Motor neuron (in vitro differentiated cells): Measurements from ENCODE around the gene TMEM248. TPM values are rescaled to one million over a fixed set of nuclear protein-coding genes. Genes with fewer than 3 reads are reported as not detected.
"Not testable (repeated sequence)": the region's sequence is repeated elsewhere in the genome, so short reads cannot be mapped to it uniquely, and the experiment has no call there.

Source experiments
- ATAC-seq, 8 experiments: fragments of 200-7000 bp; cut with Tn5 transposase; replicated peaks in 6 of 8; 2 replicates each; pipeline ENCODE4 v1.8.0; 2021; ENCODE audit warnings: mild to moderate bottlenecking in 8 of 8, moderate library complexity in 8 of 8
- H3K27ac ChIP-seq, 2 donors: fragments of 250-450 bp; sonication (Bioruptor Pico); 2 replicates each; pipeline ENCODE4 v1.9.0; 2021; ENCODE audit warnings: antibody characterized with exemption in 2 of 2, mild to moderate bottlenecking in 2 of 2, moderate library complexity in 1 of 2
- H3K4me1 ChIP-seq, 2 donors: fragments of 250-450 bp; sonication (Bioruptor Pico); replicated peaks in 1 of 2; 2 replicates each; pipeline ENCODE4 v1.6.1; 2021; ENCODE audit warnings: antibody characterized with exemption in 2 of 2, mild to moderate bottlenecking in 2 of 2, moderate library complexity in 1 of 2
- H3K4me3 ChIP-seq, 5 donors: fragments of 250-450 bp; sonication (Bioruptor Pico); 2 replicates each; pipeline ENCODE4 v1.9.0; 2021; ENCODE audit warnings: antibody characterized with exemption in 5 of 5, mild to moderate bottlenecking in 5 of 5, moderate library complexity in 4 of 5
- WGBS, 10 experiments: fragments of 450-650 bp; shearing (Covaris generic); methylation state at CpG; one replicate each; pipeline ENCODE4 v1.0.0; 2022; 5-methylcytosine and 5-hydroxymethylcytosine counted together
- in situ Hi-C, 9 experiments: fragments of 400-800 bp; cut with MboI; loops; one replicate each; pipeline ENCODE4 v1.15.0; 2021; ENCODE audit warnings: low sequenced_read_pairs in 9 of 9, low pct_unique_long_range_greater_than_20kb in 2 of 9; ENCODE audit not compliant: unreplicated experiment in 9 of 9
- total RNA-seq, 8 experiments: library from RNA; unstranded; fragments of 300-600 nt; gene quantifications; 2 replicates each; pipeline versions ENCODE4 v1.2.3 to v1.2.4, GENCODE V29; 2022

Gene TMEM248
- total RNA-seq, 8 experiments from 2014 or later: 25.4 to 78.6 (median 41.7) TPM

DNA sequence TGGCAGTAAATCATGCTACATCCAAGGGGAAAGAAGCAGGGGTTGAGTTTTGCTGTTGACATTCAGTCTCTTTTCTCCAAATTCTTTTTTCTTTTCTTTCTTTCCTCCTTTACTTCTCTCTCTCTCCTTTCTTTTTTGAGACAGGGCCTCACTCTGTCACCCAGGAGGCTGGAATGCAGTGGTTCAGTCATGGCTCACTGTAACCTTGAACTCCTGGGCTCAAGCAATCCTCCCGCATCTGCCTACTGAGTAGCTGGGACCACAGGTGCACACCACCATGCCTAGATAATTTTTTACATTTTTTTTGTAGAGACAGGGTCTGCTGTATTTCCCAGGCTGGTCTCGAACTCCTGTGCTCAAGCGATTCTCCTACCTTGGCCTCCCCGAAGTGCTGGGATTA, 39.2 kb downstream of the TMEM248 start:
- Histone ChIP-seq H3K4me1 (no peaks in the 10 kb centered on the region), H3K27ac (no peak overlapping the region), H3K4me3 (no peak overlapping the region)
- 81 to 100% (median 100%) methylated on average over 1 to 4 of the region's 4 CpGs; no CpG with 5 or more reads in 2 of the 10 experiments for WGBS, 10 experiments
- ATAC-seq: no peak
- in situ Hi-C loops: loop anchor here in 1 of 9 experiments (25.0 kb wide), 1 partner anchor 98 kb away; no protein-coding TSS in a partner anchor

DNA sequence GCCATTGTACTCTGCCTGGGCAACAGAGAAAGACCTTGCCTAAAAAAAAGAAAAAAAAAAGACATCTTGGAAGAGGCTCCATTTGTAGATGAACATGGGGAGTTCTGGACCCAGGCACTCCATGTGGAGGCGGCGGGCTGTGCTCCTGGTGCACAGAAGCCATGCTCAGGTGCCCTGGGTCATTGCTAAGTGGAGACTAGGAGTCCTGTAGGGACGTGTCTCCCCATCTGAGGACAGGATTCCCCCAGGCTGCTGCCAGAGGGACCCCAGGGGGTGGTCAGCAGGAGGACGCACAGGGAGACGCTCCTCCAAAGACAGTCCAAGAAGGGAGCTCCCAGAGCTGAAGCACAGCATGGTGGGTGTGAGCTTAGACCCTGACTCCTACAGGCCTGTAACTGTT, 40.1 kb downstream of the TMEM248 start:
- Histone ChIP-seq H3K4me3 (no peak overlapping the region), H3K4me1 (no peaks in the 10 kb centered on the region), H3K27ac (no peak overlapping the region)
- in situ Hi-C loops: loop anchor here in 1 of 9 experiments (25.0 kb wide), 1 partner anchor 99 kb away; no protein-coding TSS in a partner anchor
- WGBS, 10 experiments: 89 to 100% (median 100%) methylated on average over 1 to 5 of the region's 5 CpGs; no CpG with 5 or more reads in 6 of the 10 experiments
- no peak for ATAC-seq

DNA sequence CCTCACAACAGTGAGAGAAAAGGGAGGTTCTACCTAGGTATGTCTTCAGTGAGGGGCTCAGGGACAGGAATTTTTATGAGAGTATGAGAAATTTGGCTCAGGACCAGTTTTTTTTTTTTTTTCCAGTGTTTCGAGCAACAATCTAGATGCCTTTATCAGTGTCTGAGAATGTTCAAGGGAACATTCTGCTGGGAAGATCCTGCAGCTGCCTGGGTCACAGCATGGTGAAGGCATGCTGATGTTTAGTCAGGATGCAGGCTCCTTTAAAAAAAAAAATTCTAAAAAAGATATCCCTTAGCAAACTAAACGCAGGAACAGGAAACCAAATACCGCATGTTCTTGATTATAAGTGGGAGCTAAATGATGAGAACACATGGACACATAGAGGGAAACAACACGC, 43.4 kb downstream of the TMEM248 start:
- WGBS, 10 experiments: 0 to 100% (median 84%) methylated on average over 1 to 4 of the region's 4 CpGs; no CpG with 5 or more reads in 2 of the 10 experiments
- no peak for ATAC-seq
- H3K4me1 ChIP-seq: no peaks in the 10 kb centered on the region
- in situ Hi-C loops: loop anchor here in 1 of 9 experiments (25.0 kb wide), 1 partner anchor 102 kb away; no protein-coding TSS in a partner anchor
- H3K27ac ChIP-seq: no peak overlapping the region
- H3K4me3 ChIP-seq: no peak overlapping the region

DNA sequence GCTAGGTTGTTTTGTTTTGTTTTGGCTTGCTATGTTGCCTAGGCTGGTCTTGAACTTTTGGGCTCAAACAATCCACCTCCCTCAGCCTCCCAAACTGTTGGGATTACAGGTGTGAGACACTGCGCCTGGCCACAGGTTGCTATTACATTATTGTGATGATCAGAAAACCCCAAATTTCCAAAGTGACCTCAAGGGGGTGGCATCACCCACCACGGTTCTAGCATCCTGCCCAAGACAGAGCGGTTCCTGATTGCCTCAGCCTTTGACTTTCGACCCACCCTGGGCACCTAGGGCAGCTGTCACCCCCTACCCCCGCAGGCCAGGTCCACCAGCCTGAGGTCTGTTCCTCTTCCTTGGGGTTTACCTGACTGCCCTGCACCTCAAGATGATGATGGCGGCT, 46.0 kb downstream of the TMEM248 start:
- Histone ChIP-seq H3K4me3 (no peak overlapping the region), H3K4me1 (no peaks in the 10 kb centered on the region), H3K27ac (no peak overlapping the region)
- in situ Hi-C loops: loop anchor here in 1 of 9 experiments (25.0 kb wide), 1 partner anchor 105 kb away; no protein-coding TSS in a partner anchor
- 73 to 100% (median 100%) methylated on average over 1 to 3 of the region's 6 CpGs; no CpG with 5 or more reads in 7 of the 10 experiments for WGBS, 10 experiments
- no peak for ATAC-seq

DNA sequence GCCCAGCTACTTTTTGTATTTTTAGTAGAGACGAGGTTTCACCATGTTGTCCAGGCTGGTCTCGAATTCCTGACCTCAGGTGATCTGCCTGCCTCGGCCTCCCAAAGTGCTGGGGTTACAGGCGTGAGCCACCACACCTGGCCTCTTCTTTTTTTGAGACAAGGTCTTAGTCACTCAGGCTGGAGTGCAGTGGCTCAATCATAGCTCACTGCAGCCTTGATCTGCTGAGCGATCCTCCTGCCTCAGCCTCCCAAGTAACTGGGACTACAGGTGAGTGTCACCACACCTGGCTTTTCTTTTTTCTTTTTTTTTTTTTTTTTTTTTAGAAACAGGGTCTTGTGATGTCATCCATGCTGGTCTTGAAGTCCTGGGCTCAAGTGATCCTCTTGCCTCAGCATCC, 48.0 kb downstream of the TMEM248 start:
- in situ Hi-C loops: loop anchor here in 1 of 9 experiments (25.0 kb wide), 1 partner anchor 107 kb away; no protein-coding TSS in a partner anchor
- WGBS, 10 experiments: 83 to 100% (median 88%) methylated on average over 1 to 5 of the region's 5 CpGs; no CpG with 5 or more reads in 3 of the 10 experiments
- not testable (repeated sequence) for ATAC-seq

DNA sequence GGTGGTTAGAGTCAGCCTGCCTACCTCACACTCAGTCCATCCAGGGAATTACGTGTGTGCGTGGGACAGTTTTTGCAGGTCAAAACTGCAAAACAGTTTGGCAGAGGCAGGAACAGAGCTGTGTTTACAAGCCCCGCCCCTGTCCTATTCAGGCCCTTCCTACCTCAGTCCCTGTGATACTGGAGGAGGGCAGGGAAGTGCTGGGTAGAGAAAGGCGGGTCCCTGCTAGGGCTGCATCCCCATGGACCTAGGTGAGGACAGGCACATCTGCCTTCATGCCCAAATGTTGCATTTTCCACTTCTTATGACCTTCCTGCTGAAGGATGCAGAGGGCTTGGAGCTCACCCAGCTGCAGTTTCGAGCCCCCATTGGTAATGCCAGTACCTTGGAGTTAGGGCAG, 49.3 kb downstream of the TMEM248 start:
- no peaks in the 10 kb centered on the region for H3K4me1 ChIP-seq
- H3K27ac ChIP-seq: no peak overlapping the region
- no peak overlapping the region for H3K4me3 ChIP-seq
- in situ Hi-C loops: loop anchor here in 1 of 9 experiments (25.0 kb wide), 1 partner anchor 108 kb away; no protein-coding TSS in a partner anchor
- WGBS, 10 experiments: 0 to 90% (median 59%) methylated on average over 1 to 3 of the region's 5 CpGs; no CpG with 5 or more reads in 6 of the 10 experiments
- ATAC-seq: peak in 2 of 8 experiments; percentile 32 to 52

More for the DNA sequence above, 48.0 kb downstream of the TMEM248 start:
- not testable (repeated sequence) for H3K4me1 ChIP-seq, H3K27ac ChIP-seq, H3K4me3 ChIP-seq

DNA sequence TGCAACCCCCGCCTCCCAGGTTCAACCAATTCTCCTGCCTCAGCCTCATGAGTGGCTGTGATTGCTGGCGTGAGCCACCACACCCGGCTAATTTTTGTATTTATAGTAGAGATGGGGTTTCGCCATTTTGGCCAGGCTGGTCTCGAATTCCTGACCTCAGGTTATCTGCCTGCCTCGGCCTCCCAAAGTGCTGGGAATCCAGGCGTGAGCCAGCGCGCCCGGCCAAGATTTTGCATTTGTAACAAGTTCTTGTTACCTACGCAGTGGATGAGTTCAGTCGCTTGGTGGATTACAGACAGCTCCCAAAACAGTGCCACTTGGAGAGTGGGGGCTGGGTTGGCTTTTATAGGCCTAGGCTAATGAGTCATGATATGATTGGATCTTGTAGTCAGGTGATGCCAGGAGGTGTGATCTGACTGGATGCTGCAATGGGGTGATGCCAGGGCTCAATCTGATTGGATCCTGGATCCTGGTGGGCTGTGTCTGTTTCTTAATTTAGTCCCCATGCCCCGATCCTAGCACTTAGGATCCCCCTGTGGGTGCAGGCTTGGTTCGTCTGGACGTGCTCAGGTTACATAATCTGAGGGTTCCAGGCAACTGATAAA, 54.1 kb downstream of the TMEM248 start:
- H3K27ac ChIP-seq: no peak overlapping the region
- ATAC-seq: no peak
- 69 to 100% (median 80%) methylated on average over 1 to 13 of the region's 15 CpGs; no CpG with 5 or more reads in 3 of the 10 experiments for WGBS, 10 experiments
- no peaks in the 10 kb centered on the region for H3K4me1 ChIP-seq
- no peak overlapping the region for H3K4me3 ChIP-seq
- in situ Hi-C loops: loop anchor here in 1 of 9 experiments (25.0 kb wide), 1 partner anchor 113 kb away; no protein-coding TSS in a partner anchor

DNA sequence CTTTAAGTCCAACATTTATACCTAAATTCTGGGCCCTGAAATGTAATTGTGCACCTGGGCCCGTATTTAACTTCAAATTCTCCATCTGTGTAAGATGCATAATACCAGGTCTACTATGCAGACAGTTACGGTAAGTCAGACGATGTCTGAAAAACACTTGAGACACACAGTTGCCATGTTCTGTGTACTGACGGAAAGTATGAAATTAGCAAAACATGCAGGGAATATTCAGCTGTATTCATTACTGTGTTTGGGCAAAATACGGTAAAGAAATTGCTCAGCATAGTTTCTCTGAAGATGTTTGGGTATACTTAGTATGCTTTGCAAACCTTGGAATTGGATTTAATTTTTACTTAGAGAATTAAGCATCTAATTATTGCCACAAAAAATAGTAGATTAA, 57.3 kb downstream of the TMEM248 start:
- H3K27ac ChIP-seq, H3K4me1 ChIP-seq, H3K4me3 ChIP-seq, in situ Hi-C loops: not testable (repeated sequence)
- WGBS, 10 experiments: 92% methylated on average over 2 of the region's 5 CpGs; no CpG with 5 or more reads in 9 of the 10 experiments
- ATAC-seq: peak in 3 of 8 experiments; percentile 18 to 93 (median 33)

DNA sequence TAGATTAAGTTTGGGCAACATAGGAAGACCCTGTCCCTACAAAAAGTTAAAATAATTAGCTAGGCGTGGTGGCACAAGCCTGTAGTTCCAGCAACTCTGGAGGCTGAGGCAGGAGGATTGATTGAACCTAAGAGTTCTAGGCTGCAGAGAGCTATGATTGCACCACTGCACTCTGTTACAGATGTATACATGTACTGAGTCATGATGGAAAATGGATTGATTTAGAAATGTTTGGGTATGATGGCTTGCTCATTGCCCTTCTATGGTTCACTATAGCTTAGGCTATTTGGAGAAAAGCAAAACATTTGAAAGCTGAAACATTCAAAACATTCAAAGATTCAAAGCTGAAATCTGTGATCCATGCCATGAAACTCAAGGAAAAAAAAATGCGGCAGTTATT, 58.0 kb downstream of the TMEM248 start:
- not testable (repeated sequence) for H3K4me1 ChIP-seq

DNA sequence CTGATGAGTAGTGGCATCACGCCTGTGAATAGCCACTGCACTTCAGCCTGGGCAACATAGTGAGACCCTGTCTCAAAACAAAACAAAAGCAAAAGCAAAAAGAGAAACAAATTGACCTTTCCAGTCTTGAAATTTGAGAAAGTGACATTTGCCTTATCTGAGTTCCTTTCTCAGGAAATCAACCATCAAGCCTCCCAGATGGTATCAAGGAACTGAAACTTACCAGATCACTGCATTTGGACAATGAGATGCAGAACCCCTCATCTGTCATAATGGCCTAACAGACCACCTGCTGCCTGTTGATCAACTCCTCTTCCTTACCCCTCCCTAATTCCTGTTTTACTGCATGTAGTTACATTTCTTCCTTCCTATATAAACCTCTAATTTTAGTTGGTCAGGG, 59.3 kb downstream of the TMEM248 start:
- ATAC-seq, in situ Hi-C loops, H3K27ac ChIP-seq, H3K4me1 ChIP-seq, H3K4me3 ChIP-seq: not testable (repeated sequence)
- no CpG with 5 or more reads among the region's 1 CpG for WGBS, 10 experiments

More for the DNA sequence above, 58.0 kb downstream of the TMEM248 start:
- 38 to 93% (median 80%) methylated on average over 1 to 2 of the region's 2 CpGs; no CpG with 5 or more reads in 5 of the 10 experiments for WGBS, 10 experiments
- H3K27ac ChIP-seq, in situ Hi-C loops, ATAC-seq, H3K4me3 ChIP-seq: not testable (repeated sequence)

DNA sequence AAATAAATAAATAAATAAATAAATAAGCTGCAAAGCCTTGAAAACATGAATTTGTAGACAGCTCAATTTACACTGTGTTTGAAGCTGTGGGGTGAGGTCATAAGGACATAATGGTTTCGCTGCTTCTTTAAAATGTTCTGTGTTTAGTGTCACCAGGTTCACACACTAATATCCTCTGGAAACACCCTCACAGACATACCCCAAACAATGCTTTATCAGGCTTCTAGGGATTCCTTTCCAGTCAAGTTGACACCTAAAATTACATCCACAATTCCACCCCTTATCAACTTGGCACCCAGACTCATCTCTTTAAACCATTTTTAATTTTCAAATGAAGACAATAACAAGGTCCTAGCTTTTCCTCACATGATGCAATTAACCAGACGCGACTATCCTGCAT, 68.5 kb downstream of the TMEM248 start:
- H3K4me1 ChIP-seq, ATAC-seq, in situ Hi-C loops, H3K27ac ChIP-seq, H3K4me3 ChIP-seq: not testable (repeated sequence)
- WGBS, 10 experiments: 100% methylated on average over 1 of the region's 3 CpGs; no CpG with 5 or more reads in 8 of the 10 experiments

DNA sequence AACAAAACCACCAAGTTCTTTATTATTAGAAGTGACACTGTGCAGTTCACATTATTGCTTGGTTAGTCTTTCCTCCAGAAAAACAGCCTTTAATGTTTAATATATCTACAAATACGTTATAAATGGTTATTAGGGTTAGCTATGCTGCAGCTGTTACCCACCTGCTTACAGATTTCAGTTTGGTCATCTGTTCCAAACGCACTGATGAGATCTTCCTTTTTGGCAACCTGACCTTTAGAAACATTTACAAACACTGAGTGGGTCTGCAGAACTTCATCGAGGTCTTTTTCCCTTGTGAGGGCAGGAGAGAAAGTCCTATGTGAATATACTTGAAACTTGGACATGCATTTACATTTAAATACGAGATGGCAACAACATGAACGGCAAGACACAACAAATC, 73.0 kb downstream of the TMEM248 start:
- H3K27ac ChIP-seq, ATAC-seq, H3K4me1 ChIP-seq, in situ Hi-C loops: not testable (repeated sequence)
- WGBS, 10 experiments: 33 to 94% (median 63%) methylated on average over 1 to 2 of the region's 5 CpGs; no CpG with 5 or more reads in 6 of the 10 experiments
- peak overlapping the region; percentile 13 to 79 (median 68) for H3K4me3 ChIP-seq

DNA sequence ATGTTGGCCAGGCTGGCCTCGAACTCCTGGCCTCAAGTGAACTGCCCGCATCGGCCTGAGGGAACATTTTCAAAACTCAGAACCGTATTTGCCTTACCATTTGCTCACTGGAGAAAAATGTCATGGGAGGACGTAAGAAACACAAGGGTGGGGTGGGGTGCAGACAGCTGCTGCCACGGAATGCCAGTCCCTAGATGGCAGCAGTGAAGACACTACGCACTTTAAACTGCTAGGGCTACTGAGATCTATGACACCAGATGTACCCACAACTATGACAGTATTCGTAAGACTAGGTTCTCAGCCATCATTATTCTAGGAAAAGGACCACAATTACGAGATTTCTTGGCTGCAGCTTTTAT, 73.6 kb downstream of the TMEM248 start:
- H3K4me1 ChIP-seq, in situ Hi-C loops: not testable (repeated sequence)
- 0 to 27% (median 5%) methylated on average over 1 to 7 of the region's 9 CpGs; no CpG with 5 or more reads in 3 of the 10 experiments for WGBS, 10 experiments
- peak overlapping the region; percentile 67 to 79 (median 74) for H3K4me3 ChIP-seq
- peak; percentile 16 to 39 (median 26) for ATAC-seq
- H3K27ac ChIP-seq: peak overlapping the region; percentile 89 to 92
